T-helper 22 cell (primary cell): ENCODE measurements around the gene PLAAT1.

Experiments
- DNase-seq: peaks from one replicate; pipeline ENCODE4 v3.0.0-alpha.2; 2020; ENCODE audit warnings: low read depth

Gene PLAAT1

DNA sequence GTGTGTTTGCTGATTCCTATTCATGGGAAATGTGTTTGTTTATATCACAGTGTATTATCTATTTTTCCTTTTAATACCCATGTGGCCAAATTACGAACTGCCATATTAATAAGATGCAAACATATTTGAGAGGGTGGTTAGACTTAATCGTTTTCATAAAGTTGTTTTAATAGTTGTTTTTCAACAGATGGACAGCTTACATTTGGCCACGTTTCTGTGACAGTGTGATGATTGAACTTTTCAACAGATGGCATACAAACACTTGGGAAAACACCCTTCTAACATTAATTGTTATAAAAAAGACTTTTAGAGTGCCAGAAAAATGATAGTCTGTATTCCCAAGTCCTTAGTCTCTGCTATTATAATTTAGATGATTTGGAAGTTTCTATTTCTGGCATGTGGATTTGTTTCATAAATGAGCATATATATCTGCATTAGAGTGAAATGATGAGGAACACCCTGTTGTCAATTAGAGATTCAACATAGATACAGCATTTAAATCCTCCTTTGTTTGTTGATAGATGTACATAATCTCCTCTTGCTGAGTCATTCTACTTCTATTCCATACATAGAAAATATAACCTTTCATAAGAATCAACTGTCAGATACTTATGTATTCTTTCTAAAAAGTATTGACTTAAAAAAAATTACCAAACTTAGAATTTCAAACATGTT is 13.1 kb downstream of the PLAAT1 start:
- no peak for DNase-seq

DNA sequence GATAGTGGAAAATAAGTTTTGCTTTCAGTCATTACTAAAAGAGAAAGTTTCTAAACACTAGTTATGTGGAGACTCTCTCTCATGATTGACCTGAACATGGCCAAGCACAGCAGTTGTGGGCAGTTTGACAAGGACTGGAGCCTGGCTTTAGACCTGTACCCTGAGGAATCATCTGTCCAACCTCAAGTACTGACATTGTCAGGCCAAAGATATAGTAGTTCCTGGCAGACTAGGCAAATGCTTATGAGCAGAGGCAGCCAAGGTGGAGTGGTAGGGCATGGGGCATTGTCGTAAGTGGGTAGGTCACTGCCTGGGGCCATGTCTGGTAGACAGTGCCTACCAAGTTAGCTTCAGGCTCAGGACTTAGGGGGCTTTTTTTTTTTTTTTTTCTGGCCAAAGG is 20.9 kb downstream of the PLAAT1 start:
- no peak for DNase-seq

DNA sequence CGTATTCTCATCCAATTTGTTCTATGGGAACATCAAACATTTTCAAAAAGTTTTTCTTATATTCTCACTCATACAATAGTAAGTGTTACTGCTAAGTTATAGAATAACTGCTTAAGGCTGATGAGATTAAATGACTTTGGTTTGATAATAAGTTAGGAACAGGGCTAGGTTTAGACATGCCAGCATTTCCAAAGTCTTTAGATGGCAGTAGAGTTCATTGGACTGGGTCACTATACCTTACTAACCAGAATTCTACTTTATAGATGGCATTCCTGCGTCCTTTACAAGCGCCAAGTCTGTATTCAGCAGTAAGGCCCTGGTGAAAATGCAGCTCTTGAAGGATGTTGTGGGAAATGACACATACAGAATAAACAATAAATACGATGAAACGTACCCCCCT is 21.7 kb downstream of the PLAAT1 start:
- no peak for DNase-seq

DNA sequence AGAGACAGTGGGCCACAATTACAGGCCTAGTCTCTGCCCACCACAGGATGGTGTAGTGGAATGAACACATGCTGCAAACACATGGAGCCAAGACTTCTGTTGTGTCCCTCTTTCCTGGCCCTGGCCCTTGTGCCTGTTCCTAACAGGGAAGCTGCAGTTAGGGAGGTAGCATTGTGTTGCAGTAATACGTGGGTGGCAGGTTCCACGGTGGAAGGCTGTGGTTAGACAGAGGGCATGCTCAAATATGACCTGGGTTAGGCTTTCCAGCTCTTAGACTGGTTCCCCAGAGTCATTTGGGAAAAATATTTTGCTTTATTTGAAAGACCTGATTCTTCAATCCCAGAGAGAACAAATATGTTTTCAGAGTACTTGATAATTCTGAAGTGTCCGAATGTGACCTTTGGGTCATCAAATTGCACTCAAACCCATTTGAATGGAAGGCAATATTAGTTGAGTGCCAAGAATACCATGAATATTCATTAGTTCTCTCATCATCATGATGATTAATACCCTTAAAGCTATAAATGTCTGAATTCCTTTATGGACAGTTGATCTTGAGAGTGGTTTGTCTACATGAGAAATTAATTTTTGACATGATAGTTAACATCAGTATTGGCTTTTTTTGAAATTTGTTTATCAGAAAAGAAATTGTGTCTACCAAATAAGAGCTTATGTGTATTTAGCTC is 28.5 kb downstream of the PLAAT1 start:
- no peak for DNase-seq

DNA sequence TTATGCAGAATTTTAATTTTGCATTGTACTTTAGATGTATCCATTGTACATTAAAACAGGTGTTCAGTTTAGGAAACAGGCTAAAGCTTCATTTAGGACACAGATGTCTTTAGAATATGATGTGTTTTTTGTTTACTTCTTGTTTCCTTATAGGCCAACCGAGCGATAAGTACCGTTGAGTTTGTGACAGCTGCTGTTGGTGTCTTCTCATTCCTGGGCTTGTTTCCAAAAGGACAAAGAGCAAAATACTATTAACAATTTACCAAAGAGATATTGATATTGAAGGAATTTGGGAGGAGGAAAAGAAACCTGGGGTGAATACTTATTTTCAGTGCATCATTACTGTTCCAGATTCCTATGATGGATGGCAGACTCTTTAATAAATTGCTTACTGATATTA is 29.4 kb downstream of the PLAAT1 start:
- DNase-seq, result no peak

DNA sequence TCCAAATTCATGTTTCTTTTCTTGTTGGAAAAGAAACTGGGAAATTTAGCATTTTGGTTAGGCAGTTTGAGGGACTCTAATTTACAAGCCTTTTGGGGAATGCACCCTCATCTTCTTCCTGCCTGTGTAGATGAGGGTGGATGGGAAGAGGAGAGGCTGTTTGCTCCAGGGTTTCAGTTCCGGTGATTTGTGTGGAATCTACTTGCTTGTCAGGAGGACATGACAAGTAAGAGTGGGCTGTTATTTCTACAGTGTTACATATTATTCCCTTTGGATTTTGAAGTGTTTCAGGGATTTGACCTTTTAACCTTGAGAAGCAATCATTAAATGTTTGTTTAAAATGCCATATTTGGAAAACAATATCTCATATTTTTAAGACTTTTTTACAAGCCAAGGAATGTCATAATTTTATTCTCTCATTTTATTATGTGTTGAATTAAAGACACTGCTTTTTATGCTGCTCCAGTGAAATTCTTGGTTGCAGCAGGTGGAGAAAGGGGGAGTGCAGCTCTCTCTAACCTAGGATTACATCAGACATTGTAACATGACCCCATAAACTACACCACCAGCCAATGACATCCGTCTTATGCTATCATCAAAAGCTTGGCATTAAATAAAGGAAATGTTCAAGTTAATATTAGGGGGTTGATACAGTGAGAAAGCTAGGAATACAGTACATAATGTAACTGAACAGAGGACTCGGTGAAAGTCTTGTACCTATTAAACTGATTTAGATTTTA is 30.2 kb downstream of the PLAAT1 start:
- no peak for DNase-seq

DNA sequence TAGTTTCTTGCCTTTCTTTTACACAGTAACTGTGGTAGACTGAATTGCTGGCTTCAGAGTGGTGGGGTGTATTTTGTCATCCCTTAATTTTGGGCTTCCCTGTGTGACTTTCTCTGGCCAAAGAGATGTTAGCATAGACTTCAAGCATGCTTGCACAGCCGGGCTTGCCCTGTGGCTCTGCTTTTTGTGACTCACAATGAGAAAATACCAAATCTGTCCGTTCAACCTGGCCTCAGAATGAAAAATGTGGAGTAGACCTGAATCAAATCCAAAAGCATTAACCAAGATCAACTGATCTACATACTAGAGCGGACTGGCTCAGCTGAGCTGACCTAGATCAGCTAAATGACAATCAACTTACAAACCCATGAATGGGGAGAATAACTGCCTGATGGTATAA is 51.4 kb downstream of the PLAAT1 start:
- DNase-seq, result no peak

DNA sequence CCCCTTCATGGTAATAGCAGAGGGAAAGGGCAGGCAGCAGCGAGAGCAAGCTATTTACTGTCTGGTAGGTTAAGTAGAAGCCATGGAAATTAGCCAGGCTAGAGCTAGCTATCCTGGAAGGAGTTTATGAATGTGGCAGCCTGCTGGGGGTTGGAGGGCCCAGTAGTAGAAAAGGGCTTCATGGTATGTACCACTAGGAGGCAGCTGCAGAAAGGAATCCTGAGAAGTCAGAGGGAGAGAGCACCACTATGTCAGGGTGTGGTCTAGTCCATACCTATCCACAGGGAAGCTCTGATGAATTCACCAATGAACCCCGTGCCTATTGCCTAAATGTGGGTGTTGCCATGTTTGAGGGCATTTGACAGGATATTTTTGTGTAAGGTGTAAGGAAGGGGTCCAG is 55.0 kb downstream of the PLAAT1 start:
- DNase-seq, result no peak

DNA sequence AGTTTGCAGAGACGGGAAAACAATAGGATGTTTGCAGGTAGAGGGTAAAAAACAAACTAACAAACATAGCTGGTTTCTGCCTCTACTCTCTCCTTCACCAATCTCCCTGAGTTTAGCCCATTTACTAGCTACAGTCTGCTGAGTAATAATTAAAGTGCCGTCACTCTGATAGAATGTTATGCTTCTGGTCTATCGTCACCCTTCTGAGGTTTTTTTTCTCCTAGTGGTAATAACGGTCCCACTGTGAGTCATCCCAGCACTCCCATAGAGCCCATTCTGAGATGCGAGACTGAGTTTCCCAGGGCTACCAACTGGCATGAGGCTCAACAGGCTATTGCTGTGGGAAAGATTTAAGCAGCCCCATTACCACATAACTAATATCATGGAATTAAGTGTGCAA is 56.4 kb downstream of the PLAAT1 start:
- no peak for DNase-seq

DNA sequence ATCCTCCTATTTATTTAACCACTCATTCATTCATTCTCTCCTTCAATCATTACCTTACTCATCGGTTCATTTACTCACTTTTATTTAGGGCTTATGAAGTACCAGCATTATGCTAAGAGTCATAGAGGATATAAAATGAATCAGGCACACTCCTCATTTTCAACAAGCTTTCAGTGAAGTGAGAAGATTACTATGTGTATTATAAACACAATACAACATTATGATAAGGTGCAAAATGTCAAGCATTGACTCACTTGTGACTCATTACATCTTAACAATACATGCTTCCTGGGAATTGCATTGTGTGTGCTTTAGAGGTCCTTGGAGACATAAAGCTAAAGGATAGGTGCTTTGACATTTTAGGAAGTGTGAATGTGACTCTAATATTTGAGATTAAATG is 60.4 kb downstream of the PLAAT1 start:
- no peak for DNase-seq

DNA sequence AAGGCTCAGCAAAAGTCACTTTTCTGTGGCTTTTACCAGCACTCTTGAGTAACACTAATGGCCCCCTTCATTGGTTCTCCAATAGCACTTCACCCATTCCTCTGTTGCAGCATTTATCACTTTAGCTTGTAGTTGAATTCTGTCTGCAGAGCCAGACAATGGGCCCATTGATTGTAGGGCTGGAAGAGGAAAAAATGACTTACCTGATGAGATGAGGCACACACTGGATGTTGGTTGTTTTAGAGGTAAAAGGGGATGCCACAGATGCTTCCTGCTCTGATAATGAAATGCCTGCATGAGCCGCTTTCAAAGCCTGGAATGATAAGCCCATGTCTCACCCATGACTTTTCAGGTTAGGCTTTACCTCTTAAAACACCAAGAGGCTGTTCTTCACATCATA is 64.3 kb downstream of the PLAAT1 start:
- no peak for DNase-seq

DNA sequence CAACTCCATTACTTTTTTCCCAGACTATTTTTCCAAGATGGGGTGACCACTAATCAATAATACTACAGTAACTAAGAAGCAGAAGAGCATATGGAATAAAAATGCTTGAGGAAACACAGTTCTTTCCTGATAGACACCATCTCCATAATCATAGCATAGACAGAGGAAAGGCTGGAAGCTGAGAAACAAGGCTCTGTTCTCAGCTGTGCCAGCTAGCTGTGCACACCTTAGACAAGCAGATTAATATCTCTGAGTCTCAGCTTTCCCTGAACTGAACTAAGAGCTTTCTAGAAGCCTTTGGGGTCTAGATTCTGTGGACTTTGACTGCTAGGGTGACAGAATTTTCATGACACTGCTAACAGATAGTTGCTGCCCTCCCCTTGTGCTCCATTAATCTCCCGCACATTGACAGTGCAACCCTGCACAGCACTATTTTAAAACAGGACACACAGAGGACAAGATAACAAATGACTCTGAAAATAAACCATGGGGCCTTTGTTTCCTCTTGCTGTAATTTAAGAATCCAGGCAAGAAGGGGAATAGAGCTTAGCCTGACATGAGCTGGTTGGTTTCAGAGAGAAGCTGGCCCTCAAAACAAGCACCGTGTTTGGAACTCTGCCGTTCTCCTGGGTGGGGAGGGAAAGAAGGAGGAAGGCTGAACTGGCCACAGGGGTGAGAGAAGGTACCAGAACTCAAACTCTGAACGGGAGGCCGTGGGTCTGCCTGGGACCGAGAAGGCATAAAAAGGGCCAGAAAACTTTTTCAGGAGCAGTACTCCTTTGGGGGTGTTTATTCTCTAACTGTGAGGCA is 70.1 kb downstream of the PLAAT1 start:
- no peak for DNase-seq

DNA sequence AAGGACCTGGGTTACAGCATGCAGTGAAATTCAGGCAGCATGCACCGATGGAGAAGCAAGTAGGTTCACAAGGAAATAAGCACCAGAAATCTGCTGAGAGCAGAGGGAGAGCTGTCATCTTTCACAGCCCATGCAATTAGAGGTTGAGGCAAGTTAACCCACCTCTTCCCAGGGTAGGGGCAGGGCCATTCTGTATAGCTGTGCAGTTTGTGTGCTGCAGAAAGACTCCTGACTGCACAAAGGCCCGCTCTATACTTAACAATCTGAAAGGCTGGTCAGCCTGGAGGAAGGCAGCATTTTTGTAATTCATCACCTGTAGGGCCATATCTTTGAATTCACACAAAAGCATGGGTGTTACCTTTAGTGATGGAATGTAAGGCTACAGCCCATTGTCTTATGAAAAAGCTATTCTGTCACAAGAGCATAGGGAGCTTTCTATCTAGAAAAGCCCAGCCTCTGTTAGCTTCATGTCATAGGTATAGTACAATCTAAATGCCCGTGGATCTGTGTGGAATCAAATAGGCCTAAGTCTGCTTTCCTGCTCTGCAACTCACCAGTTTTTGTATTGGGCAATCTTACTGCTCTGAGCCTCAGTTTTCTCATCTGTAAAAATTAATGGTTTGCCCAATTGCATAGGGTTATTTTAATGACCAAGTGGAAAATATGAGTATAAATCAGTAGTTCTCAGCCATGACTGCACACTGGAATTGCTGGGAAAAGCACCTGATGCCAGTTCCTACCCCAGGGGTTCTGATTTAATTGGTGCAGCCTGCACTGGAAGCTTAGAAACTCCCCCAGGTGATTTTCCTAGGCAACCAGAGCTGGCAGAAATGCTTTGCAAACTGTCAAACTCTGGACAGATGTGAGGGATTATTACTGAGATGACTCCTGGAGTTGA is 72.3 kb downstream of the PLAAT1 start:
- DNase-seq, result no peak

DNA sequence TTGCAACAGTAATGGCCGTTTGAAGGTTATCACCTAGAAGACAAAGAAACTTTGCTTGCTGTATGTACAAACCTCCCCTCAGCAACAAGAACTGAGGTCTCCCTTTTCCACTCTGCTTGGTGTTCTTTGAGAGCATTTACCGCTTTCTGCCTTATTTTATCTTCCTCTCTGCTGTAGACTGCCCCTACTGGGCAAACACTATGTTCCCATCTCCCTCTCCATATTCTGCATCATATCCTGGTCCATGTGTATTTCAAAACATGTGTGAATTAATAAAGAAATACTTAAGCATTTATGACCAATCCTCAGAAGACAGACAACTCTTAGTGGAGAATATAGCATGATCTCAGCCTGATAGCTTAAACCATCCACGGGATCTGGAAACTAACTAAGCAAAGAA is 73.1 kb downstream of the PLAAT1 start:
- no peak for DNase-seq

DNA sequence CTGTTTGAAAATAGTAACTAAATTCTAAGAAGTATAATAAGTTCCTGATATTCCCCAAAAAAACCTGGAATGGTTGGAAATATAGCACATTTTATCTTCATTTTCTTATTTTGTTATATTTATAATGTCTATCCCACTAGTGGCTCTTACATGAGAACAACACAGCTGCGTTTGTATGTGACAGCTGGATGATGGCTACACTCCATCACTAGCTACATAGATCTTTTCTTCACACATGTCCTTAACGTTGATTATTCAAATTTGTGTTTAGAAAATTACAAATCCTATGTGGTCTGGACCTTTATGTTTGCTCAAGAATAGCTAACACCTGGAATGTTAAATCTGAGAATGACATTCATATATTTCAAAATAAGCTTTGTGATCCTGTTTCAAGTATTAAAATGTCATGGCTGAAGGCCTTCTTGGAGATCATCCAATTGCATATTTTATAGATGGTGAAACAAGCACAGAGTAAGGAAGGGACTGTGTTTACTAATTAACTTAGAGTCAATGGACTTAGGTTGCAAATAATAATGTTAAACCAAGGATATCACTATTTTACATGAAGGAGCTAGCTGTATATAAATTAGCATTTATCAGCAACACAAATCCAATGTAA is 76.8 kb downstream of the PLAAT1 start:
- DNase-seq, result no peak
